GM19467 (cell line): Measurements from ENCODE around the gene NXF1.
"Not testable (repeated sequence)": the region's sequence is repeated elsewhere in the genome, so short reads cannot be mapped to it uniquely, and the experiment has no call there.

Source experiments
- ATAC-seq: cut with Tn5 transposase; IDR thresholded peaks from one replicate; pipeline ENCODE4 v1.9.1; 2021; ENCODE audit warnings: mild to moderate bottlenecking, moderate library complexity; ENCODE audit not compliant: unreplicated experiment

The NXF1 gene

DNA sequence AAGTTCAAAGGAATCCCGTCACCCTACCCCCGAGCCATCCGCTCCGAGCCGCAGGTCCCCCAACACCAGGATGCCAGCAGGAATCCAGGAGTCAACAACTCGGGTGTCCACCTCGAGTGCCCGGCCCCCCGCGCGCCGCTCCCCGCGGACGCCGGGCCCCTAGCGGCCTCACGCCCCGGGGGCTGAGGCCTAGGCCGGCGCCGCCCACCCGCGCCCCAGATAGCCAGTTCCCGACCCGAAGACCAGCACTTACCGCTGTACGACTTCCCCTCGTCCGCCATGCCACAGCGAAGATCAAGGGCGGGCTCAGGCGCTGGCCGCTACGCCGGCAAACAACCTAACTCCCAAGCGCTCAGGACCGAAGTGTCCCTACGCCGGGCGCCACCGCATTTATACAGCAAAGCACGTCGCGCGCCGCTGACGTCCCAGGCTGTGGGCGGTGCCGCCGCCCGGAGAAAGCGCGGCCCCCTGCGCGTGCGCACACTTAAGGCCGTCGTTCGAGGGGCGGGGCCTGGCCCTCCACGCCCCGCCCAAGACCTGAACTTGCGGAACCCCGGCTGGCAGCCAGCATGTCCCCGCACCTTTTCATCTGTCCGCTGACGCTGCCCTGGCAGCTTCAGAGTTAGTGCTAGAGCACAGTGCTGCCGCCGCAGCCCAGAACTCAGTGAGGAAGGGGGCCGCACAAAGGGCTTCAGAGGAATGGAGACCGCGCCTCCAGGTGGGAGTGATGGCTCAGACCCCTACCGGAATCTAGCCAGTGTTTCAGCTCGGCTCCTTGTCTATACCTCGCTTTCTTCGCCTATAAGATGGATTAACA, at the start of gene NXF1:
Gene NXF1 (minus strand): TSS at position 365 of the 817 bp plus-strand sequence. CDS start 84 bp downstream, at position 281.
- ATAC-seq, result peak; percentile 77

DNA sequence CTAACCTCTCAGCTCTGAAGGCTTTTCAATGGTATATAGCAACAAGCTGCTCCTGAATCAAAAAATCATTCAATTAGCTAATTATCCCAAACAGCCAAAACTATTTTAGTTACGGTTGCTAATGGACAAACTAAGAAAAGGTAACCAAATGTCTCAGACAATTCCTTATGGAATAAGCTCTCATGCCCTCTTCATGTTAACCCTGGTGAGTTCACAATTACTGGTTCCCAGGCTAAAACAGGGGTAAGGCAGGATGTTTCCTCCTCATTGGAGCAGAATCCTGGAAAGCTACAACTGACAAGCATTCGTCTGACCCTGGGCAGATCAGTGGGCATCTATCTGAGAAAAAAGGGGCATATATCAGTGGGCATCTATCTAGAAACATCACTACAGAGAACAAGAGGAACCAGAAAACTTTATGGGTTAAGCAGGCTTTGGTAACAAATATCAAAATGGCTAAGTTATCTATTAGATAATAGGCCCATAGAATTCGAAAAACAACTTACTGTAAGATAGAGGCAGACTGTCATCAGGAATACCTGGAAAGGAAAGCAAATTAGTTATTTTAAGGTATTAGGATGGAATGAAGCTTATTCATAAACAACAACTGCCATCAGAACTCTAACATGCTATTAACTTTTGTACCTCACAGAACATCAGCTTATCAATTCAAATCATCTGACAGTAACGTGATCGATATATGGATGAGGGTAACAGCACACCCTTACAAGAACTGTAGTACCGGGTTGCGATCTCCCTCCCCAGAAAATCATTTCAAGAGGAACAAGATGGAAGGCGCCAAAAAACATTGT, 49.0 kb upstream of the NXF1 start:
- ATAC-seq, result no peak

DNA sequence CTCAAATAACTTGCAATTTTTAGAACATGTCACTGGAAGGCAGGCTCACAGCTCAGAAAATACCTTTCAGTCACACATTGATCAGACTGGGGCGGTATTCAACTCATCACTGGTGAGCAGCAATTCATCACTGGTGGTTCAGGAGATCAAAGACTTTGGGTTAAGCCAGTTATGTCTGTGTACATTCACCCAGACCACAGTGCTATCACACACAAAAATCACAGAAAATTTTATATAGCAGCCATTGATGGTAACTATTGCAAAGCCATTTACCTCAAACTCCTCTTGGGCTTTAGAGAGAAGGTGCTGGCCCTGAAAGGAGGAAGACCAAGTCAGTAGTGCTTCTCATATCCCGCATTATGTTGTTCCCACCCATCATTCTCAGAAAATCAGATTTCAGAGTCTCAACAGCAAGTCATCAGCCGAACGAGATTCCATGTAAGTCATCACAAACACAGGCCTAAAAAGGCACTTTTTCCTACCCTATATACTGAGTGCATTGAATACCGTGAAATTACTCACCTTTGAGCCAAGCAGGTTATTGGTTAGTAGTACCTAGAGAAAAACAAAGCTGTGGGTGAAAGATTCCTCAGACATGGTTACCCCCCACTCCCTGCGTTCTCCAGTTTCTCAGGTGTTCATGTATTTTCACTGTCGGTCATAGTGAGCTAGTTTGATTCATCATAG, 48.2 kb upstream of the NXF1 start:
- no peak for ATAC-seq

DNA sequence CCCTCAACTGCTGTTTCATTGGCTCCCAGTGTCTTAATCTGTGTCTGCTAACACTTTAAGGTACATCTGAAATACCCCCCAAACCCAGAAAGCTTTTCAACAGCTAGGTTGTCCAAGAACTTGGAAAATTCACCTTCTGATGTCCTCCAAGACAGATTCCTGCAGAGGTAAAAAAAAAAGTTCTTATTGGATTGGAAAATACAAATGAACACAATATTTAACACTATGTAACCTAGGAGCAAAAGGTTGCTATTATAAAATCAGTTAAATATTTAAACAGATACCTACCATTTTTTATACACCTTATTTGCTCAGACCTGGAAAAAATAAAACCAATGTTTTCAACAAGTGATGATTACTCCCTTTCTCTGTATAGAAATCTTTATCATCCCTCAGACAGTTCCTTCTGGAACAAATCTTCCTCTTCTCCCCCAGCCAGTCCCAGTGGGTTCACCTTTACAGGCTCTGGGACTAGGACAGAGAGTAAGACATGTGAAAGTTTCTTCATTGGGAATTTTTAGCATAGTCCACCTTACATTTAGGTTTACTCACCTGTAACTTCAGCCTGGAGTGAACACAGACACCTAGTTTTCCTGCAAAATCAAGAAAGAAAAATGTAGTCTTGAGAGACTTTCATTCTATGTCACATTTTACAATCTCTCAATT, 47.4 kb upstream of the NXF1 start:
- ATAC-seq, result no peak

DNA sequence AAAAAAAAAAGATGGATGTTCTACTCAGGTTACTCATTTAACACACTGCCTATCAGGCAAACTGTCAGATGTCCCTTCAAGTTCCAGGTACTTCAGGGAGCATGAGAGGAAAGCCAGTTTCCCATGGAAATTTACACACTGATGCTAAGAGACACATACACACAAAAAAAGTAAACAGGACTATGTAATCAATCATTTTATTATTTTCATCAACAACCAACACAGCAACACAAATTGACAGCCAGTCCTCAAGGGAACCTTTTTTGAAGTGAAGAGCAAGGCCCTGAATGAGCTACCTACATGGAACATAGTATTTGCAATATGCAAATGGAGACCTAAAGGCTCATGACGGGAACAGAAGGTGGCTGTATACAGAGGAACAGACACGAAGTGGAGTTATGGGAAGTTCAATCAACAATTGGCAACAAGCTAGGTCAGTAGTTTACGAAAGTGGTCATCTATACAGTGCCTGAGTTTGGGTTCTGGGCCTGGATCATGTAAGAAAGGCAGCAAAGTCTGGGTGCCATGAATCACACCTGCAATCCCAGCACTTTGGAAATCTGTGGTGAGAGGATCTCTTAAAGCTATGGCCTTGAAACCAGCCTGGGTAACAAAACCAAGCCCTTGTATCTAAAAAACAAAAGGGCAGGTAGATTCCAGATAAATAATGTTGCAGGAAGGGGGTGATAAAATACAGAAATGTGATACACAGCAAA, 46.7 kb upstream of the NXF1 start:
- ATAC-seq, result no peak

DNA sequence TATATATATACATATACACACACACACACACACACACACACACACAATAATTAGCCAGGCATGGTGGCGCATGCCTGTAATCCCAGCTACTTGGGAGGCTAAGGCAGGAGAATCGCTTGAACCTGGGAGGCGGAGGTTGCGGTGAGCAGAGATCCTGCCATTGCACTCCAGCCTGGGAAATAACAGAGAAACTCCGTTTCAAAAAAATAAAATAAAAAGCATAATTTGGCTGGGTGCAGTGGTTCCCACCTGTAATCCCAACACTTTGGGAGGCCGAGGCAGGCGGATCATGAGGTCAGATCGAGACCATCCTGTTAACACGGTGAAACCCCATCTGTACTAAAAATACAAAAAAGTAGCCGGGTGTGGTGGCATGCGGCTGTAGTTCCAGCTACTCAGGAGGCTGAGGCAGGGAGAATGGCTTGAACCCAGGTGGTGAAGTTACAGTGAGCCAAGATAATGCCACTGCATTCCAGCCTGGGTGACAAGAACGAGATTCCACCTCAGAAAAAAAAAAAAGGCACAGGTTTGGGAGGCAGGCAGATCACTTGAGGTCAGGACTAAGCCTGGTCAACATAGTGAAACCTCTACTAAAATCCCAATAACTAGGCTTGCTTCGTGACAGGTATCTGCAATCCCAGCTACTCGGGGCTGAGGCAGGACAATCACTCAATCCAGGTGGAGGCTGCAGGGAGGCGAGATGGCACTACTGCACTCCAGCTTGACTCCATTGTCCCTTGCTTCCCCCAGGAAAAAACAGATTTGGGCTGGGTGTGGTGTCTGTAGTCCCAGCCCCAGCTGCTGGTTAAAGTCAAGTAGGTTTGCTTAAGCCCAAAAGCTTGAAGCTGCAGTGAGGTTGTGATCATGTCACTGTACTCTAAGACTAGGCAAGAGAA, 45.9 kb upstream of the NXF1 start:
- ATAC-seq, result no peak

DNA sequence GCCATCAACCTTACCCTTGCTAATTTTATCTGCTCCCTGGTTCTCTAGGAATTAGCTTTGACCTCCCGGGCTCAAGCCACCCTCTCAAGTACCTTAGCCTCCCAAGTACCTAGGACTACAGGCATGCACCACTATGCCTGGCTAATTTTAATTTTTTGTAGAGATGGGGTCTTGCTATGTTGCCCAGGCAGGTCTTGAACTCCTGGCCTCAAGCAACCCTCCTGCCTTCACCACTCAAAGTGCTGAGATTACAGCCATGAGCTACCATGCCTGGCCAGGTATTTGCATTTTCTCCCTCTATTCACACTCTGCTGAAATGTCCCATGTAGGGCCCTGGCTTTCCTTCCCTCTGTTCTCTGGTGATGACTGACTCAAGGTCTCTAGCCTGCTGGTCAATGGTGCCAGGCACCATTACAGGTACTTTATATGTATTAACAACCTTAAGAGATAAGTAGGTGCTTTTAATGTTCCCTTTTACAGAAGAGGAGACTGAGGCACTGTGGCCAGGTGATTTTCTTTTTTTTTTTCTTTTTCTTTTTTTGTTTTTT, 42.6 kb upstream of the NXF1 start:
- no peak for ATAC-seq

DNA sequence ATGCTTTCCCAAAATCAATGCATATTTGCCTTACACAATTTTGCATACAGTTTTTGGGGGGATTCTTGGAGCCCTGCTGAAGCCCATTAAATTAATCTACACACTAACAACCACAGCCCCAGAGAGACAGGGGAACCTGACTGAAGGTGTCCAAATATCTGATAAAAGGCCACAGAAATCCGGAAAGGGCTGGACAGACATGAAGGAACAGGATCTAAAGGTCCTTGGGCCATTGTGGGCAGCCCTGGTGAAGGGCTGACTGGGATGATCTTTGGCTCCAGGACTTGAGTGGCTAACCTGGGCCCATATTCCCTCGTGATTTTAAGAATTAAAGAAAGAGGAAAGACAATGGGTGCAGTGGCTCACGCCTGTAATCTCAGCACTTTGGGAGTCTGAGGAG, 40.9 kb upstream of the NXF1 start:
- no peak for ATAC-seq

DNA sequence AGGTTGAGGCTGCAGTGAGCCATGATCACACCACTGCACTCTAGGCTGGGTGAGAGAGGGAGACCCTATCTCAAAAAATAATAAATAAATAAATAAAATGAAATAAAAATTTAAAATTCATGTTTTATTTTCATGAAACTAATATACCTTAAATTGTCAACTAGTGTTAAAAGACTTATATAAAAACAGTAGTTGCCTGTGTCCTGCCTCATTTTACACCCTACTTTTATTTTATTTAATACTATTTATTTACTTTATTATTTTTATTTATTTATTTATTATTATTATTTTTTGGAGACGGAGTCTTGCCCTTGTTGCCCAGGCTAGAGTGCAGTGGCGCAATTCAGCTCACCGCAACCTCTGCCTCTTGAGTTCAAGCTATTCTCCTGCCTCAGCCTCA, 38.9 kb upstream of the NXF1 start:
- ATAC-seq, result no peak

DNA sequence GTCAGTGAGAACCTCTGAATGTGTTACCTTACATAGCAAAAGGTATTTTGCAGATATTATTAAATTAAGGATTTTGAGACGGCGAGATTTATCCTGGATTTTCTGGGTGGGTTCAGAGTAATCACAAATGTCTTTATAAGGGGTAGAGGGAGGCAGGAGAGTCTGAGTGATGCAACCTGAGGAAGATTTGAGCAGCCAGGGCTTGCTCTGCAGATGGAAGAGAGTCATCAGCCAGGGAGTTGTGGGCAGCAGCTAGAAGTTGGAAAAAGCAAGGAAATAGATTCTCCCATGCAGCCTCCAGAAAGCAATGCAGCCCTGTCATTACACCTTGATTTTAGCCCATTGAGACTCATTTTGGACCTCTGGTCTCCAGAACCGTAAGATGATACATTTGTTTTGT, 38.2 kb upstream of the NXF1 start:
- no peak for ATAC-seq

DNA sequence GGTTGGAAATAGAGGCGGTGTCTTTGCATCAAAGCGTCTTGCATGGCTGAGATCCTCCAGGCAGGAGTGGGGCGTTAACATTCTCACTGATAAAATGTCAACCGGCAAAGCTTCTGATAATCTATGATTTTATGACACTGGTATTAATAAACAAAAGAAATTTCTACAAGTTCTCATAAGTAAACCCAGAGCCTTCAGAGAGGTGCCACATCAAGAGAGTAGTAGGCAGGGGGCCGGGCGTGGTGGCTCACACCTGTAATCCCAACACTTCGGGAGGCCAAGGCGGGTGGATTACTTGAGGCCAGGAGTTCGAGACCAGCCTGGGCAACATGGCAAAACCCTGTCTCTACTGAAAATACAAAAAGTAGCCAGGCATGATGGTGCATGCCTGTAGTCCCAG, 37.7 kb upstream of the NXF1 start:
- not testable (repeated sequence) for ATAC-seq

DNA sequence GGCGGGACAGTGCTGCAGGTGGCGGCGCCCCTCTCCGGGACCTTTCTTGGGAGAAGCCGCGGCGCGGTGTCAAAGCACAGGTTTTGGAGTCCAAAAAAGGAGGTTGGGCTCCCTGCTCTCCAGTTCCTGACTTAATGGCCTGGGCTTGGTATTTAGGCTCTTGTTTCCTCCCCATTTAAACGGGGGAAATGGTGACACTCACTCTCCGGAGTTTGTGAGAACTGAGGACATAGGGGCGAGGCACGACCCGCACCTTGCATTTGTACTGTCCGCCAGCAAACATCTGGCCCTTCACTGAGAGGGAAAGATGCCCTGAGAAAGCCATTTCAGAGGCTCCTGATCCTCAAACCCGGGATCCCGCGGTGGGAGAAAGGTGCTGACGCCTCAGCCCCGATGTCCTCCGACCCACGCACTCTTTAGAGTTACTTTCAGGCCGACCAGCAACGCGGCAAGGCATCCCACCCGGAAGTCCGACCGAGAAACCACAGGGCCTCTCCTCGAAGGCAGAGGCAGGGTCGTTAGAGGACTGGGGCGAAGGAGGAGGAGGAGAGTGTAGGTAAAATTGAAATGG, 37.0 kb upstream of the NXF1 start:
- no peak for ATAC-seq

DNA sequence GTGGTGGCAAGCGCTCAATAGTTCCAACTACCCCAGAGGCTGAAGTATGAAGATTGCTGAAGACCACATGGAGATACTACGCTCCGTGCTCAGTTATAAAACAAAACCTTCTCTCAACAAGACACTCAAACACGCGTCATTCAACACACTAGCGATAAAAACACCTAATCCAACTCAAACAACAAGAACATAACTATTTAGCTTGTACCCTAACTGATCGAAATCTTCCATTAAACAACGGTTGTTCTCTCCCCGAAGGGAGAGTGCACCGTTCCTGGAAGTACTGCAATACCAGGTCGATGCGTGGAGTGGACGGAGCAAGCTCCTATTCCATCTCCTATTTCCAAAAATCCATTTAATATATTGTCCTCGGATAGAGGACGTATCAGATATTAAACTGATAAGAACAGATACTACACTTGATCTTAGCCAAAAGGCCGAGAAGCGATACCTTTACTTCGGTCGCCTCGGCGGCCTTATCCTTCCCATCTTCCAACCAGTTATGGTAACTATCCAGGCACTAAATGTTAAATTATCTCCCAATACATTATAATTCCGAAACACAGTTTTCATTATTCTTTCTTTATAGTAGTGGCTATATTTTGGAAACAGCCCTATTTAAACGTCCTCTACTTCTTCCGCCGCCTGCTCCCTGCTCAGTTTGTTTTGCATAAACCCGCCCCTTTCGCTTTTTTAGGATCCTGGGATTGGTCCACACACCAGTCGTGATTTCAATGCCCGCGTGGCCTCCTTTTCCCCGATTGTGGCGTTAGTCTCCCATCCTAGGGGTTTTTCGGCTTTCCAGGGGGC, 36.3 kb upstream of the NXF1 start:
- ATAC-seq, result peak; percentile 47

DNA sequence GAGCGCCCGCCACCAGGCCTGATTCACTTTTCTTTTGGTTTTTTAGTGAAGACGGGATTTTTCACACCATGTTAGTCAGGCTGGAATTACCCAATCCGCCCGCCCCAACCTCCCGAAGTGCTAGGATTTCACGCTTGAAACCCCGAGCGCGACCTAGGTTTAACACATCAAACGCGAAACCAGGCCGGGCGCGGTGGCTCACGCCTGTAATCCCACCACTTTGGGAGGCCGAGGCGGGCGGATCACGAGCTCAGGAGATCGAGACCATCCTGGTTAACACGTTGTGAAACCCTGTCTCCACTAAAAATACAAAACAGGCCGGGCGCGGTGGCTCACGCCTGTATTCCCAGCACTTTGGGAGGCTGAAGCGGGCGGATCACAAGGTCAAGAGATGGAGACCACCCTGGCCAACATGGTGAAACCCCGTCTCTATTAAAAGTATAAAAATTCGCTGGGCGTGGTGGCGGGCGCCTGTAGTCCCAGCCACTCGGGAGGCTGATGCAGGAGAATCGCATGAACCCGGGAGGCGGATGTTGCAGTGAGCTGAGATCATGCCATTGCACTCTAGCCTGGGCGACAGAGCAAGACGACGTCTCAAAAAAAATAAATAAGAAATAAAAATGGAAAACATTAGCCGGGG, 35.6 kb upstream of the NXF1 start:
- not testable (repeated sequence) for ATAC-seq

DNA sequence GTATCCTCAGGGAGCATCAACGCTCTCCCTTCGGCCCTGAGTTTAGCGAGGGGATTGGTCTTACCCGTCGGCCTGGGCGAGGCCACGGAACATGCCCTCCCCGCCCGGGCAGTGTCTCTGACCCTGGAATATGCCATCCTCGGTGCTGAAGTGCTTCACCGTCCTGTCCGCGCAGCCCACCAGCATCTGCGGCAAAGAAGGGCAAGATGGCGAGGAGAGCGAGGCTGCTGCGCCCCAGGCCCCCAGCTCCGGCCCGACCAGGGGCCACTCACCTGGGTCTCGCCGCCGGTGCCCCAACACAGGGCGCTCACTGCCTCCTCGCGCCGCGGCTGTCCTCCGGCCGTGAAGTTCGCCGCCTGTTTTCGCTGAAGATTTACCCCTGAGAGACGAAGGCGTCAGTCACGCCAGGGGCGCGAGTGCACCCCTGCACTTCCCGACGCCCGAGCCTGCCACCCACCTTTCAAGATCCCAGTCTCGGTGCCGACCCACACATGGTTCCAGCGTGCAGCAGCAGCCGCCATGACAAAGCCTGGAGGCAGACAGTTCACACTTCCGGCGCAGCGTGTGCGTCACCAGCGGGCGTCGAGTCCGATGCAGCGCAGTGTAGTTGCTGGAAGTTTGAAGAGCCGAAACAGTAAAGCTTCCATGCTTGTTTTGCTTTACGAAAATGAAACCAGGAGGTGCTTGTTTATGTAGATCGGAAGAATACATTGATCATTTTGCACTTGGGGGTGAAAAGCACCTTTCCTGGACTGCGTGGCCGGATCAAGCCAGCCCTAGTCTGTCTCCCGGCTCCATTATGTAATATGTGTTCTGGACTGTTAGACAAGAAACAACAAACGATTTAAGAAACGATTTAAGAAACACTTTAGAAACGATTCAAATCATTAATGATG, 34.1 kb upstream of the NXF1 start, which contains the start of gene WDR74:
Gene WDR74 (minus strand): TSS at position 541 of the 896 bp plus-strand sequence. CDS start 20 bp downstream, at position 521.
- ATAC-seq, result peak; percentile 49

DNA sequence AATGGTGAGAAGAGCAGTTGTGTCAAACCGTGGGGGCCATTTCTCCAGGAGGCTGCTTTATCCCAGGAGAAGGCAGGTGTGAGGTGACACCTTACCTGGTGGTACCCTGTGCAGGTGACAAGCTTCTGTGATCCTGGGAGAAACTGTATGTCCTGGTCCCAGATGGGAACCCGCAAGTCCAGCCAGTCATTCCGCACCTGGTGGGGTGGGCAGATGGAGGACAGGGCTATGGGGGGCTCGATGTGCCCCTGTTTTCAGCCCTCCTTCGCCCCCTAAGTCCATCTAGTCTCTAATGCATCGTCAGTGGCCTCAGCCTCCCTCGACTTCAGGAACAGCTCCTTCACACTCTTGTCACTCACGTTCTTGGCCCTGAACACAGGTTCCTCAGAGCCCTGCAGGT, 30.1 kb upstream of the NXF1 start:
- ATAC-seq, result no peak
